GM19397 (cell line): ENCODE data around the gene NT5DC2.
A peak's percentile ranks its signal among the peaks of the same experiment; 100 is the strongest.

Experiments
- ATAC-seq: cut with Tn5 transposase; IDR thresholded peaks from one replicate; pipeline ENCODE4 v1.9.1; 2021; ENCODE audit warnings: mild to moderate bottlenecking, moderate library complexity; ENCODE audit not compliant: unreplicated experiment

NT5DC2 gene

GRCh38 chr3:52533623-52534280 is at the start of gene NT5DC2:
Gene NT5DC2 (minus strand): TSS chr3:52533857. CDS start chr3:52533737, 120 bp downstream.
- peak; percentile 31 for ATAC-seq

DNA sequence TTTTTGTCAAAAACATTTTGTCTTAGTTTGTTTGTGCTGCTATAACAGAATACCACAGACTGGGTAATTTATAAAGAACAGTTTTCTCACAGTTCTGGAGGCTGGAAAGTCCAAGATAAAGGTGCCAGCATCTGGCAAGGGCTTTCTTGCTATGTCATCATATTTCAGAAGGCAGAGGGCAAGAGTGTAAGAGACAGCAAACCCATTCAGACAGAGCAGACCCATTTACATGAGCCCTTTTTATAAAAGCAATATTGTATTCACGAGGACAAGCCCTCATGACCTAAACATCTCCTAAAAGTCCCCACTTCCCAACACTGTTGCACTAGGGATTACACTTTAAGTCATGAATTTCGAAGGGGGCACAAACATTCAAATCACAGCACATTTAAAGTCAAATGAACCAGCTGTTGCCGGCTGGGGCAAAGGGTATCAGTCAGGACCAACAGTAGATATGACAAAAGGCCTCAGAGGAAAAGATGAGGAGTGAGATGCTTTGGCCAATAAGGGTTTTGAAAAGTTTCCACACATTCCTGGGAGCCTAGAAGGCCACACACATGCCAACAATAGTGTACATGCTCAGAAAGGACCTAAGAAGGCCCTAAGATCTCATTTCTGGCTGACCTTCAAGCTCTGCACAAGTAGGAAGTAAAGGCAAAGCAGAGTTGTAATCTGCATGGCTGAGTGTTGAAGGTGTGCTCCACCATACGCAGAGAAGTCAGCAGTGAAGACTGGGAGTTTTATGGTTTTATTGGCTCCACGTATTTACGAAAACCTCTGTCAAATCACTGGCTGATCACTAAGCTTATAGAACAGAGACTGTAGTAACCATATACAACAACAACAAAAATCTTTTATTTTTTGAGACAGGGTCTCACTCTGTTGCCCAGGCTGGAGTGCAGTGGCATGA is 40.7 kb upstream of the NT5DC2 start:
- no peak for ATAC-seq

DNA sequence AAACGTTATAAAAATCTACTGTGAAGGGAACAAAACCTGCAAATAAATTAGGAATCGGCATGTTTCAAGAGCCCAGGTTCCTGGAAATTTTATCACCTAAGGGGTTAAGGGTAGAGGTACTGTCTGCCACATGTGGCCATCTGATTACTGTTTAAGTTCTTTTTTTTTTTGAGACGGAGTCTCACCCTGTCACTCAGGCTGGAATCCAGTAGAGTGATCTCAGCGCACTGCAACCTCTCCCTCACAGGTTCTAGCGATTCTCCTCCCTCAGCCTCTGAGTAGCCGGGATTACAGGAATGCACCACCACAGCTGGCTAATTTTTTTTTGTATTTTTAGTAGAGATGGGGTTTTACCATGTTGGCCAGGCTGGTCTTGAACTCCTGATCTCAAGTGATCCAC is 38.6 kb upstream of the NT5DC2 start:
- ATAC-seq = no peak

DNA sequence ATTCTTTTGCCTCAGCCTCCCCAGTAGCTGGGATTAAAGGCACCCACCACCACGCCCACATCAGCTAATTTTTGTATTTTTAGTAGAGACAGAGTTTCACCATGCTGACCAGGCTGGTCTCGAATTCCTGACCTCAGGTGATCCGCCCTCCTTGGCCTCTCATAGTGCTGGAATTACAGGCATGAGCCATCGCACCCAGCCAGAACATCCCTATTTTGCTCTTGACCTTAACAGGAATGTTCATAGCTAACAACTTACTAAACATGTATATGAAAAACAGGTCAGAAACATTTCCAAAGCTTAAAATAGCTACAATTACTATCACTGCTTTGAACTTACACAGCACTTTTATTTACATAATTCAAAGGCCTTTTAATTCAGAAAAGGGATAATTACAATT is 36.4 kb upstream of the NT5DC2 start:
- no peak for ATAC-seq

GRCh38 chr3:52568069-52568468 is 34.4 kb upstream of the NT5DC2 start:
- no peak for ATAC-seq

DNA sequence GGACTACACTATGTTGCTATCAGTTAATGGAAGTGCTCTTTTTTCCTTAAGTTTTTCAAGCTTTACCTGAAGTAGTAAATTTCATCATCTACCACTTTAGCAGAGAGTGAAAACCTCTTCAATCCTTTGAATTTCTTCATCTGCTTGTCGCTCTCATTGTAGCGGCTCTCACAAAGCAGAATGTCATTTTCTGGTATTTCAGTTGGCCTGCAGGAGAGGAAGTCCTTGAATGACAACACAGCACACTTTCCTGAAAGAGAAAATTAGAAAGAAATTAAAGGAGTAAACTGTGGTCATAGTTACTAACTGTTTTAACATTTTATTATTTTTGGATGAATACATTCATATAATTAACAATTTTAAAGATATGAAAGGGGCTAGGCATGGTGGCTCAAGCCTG is 30.3 kb upstream of the NT5DC2 start:
- no peak for ATAC-seq

DNA sequence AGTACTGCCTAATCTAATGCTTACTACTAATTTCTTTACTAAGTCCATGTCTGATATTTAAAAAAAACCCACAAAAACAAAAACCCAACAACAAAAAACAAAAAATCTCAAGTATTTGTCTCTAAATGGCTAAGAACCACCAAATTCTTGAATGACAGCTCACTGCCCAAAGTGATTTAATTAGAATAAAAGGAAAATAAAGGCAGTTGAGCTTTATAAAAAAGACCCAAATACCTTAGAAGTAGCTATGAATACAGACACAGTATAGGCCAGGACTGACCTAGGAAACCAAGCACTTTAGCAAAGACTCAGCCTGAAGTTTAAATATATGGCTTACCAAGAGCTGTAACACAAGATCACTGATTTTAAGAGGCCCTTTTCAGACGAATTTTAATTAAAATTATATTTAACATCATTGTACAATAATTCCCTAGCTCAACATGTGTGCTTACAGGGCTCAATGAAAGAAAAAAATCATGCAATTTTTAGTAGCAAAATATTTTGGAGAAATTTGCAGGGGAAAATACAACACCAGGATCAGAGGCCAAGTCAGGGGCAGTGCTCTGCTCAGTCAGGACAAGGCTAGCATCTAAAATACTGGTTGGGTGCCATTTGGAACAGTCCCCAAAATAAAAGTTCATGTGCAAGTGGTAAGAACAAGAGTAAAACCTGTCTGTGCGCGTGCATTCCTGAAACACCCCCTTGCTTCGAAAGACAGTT is 27.5 kb upstream of the NT5DC2 start:
- no peak for ATAC-seq

- no peak for ATAC-seq
These were observed 24.8 kb upstream of the NT5DC2 start for GRCh38 chr3:52558436-52558835.

DNA sequence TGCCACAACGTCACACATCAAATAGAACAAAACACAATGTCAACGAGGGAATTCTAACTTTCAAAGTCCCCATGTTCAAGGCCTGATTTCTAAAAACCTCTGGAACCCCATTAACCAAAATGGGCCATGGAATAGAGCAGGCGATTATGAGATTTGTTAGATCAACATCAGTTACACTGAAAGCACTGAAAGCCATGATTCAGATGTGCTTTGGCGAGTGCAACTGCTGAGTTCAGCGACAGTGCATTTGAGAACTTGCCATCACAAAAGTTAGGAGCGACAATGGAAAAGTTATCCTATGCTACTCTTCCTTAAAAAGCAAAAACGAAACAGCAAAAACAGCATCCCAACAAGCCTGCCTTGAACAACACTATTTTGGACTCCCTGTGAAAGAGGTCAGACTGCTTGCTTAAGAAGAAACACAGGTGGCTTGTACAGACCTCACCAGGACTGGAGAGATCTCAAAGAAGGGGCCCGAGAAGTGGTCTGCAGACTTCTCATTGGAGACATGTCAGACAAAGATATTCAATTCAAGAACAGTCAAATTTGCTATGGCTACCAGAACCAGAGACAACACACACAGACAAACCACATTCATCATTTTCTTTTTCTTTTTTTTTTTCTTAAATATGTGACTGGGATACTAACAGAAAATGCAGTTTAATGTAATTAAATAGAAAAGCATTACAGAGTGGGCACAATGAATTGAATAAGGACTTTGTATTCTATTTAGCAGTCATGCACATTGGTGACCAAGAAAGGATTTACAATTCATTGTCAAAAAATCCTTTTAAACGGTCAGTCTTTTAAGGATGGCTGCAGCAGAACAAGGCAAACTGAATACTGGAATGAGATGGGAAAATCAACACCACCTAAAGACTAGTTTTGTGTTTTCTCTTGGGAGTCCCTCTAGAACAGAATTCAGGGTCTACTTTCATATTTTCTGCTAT is 23.6 kb upstream of the NT5DC2 start:
- no peak for ATAC-seq

DNA sequence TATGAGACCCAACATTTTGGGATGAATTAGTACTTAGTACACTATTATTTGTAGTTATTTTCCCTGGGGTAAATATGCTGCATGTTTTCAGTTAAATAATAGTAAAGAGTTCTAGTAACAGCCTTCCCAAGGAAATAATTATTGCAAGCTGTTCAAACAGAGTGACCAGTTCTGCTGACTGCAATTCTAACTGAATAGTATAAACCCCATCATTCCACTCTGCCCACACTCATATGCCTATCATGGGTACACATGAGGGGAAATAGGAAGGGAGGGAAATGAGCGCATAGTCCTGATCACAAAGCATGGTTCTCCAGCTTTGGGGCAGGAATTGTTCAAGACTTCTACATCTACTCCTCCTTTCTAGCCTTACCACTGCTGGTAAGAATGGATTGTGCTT is 21.4 kb upstream of the NT5DC2 start:
- no peak for ATAC-seq

- no peak for ATAC-seq
These were observed 20.5 kb upstream of the NT5DC2 start for GRCh38 chr3:52554026-52554755.

DNA sequence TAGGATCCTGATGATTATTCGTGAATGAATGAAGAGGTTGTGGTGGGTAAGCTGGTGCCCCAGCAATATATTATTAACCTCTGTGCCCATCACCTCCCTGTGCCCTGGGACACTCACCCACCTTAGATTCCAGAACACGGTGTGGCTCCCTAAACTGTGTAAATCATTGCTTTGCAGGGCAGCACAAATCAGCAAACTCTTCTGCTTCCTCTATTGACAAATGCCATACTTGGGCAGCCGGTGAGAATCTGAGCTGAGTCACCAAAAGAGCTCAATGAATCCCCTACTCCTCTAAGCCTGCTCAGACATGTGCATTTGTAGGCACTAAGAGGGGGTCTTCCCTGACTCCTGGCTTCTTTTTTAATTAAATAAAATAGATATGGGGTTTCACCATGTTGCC is 18.4 kb upstream of the NT5DC2 start:
- no peak for ATAC-seq

DNA sequence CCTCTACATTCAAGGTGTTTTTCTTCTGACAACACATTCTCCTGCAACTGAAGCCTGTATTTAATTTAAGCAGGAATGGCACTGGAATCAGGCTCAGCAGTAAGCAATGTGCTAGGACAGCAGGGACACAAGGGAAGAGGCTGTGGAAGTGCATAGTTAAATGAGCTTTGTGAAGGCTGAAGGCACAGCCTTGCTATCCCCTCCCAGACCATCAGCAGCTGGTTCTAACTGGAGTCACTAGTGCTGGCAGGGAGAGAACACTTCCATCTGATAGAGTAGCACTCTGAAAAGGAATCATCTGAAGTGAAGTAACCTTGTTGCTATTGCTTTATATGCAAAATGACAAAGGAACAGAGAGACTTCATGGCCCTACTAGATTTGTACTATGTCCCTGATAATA is 17.5 kb upstream of the NT5DC2 start:
- ATAC-seq = no peak

- ATAC-seq = no peak
These were observed 13.5 kb upstream of the NT5DC2 start for GRCh38 chr3:52547143-52547542.

DNA sequence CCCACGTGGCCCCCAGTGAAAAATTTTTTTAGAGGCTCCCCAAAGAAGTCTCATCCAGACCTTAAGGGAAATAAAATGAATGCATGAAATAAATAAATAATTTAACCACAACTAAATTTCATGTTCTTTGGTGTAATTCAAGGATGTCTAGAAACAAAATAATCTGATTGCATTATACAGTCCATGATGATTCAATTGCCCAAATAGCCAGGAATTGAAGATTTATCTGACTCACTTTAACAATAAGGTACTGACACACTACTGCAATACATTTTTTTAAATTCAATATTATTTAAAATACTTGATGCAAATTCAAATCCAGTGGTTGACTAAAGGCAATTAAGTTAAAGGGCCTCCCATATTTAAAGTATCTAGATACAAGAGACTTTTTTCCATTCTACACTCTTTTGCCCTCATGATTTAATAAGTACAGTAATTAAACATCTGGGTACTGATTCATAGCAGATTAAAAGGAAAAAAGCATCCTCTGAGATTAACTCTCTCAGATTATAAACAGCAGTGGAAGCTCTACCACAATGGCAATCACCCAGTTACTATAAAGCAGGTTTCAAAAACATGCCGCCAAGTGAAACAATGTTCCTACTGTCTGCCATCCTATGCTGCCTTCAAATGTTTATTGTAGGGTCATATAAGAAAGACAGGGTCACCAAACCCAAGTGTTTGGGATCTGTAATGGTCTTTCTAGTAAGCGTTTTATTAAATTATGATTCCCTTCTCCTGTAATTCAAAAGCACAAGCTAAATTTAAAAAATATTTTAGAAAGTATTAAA is 12.6 kb upstream of the NT5DC2 start:
- no peak for ATAC-seq

GRCh38 chr3:52544937-52545336 is 11.3 kb upstream of the NT5DC2 start:
- no peak for ATAC-seq

- ATAC-seq = no peak
These were observed 7.4 kb upstream of the NT5DC2 start for GRCh38 chr3:52541050-52541449.

DNA sequence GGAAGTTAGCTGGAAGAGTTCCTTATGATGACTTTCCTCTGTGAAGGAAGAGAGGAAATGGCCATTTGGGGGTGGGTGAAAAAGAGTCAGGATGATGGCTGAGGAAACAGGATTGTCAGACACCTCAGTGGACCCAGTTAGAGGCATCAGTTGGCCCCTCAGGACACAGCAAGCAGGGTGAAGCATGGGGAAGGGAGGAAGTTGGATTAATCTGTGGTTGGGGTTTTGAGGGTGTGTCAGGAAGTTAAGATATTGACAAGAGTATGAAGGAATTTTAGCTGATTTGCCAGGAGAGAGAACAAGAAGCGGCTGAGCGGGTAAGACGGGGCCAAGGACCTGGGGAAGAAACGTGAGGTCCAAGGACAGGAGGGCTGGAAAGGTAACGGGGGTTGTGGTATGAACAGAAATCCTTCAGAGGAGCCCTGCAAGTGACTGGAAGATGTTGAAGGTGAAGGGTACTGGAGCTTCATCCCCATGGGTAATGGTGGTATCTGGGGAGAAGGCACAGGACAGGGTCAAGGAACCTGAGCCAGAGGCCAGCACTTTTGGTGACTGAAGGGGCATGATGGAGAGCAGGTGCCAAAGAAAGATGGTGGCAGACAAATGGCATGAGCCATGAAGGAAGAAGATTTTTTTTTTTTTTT is 5.5 kb upstream of the NT5DC2 start:
- ATAC-seq = no peak
